K562 (cell line): ENCODE measurements around the gene ISY1.

Experiments used
- ATF7 ChIP-seq: fragments of 450-650 bp; IDR thresholded peaks from 2 replicates; pipeline ENCODE4 v1.7.1; 2014; ENCODE audit warnings: mild to moderate bottlenecking, moderate library complexity
- KAT7 ChIP-seq: sonication (generic); formaldehyde crosslinking; IDR thresholded peaks from 2 replicates; pipeline ENCODE4 v1.8.0; 2022; ENCODE audit warnings: missing genetic modification reagents, mild to moderate bottlenecking, borderline replicate concordance
- NR2C2 ChIP-seq, 2 experiments: fragments of 200-800 bp in 1 of 2; sonication (Bioruptor generic) in 1 of 2; sonication (generic) in 1 of 2; formaldehyde crosslinking in 1 of 2; IDR thresholded peaks; 2 replicates each; pipeline versions ENCODE4 v1.6.1 to v1.8.0; 2016 to 2022; ENCODE audit warnings: mild to moderate bottlenecking in 1 of 2, missing compliant biosample characterization in 1 of 2, missing genetic modification characterization in 1 of 2, missing genetic modification reagents in 1 of 2
- TAF15 ChIP-seq: fragments of 200-400 bp; formaldehyde crosslinking; IDR thresholded peaks from 2 replicates; pipeline ENCODE4 v1.6.1; 2017; ENCODE audit warnings: mild to moderate bottlenecking, low read depth, low read length, moderate library complexity
- ZFP1 ChIP-seq: fragments of 450-650 bp; formaldehyde crosslinking; IDR thresholded peaks from 2 replicates; pipeline ENCODE4 v1.4.0; 2020; ENCODE audit warnings: mild to moderate bottlenecking, mixed read lengths
- ZNF551 ChIP-seq: fragments of 250-450 bp; sonication (Bioruptor Pico); IDR thresholded peaks from 2 replicates; pipeline ENCODE4 v1.5.0; 2021; ENCODE audit warnings: mild to moderate bottlenecking, moderate library complexity
- ZNF77 ChIP-seq: fragments of 250-450 bp; sonication (Bioruptor Pico); IDR thresholded peaks from 2 replicates; pipeline ENCODE4 v1.5.0; 2020
- TF ChIP-seq, protein P1 (sequence below), 3 experiments: IDR thresholded peaks in 2 of 3; conservative IDR thresholded peaks in 1 of 3; 2 replicates each; pipeline ENCODE4 v1.5.1; 2011 to 2012; ENCODE audit warnings: low read length in 3 of 3, mild to moderate bottlenecking in 3 of 3, control low read depth in 2 of 3, improper control_type of control experiment in 1 of 3, inconsistent platforms in 1 of 3, low read depth in 1 of 3, mixed read lengths in 1 of 3, moderate library complexity in 1 of 3; ENCODE audit not compliant: insufficient read depth in 2 of 3

DNA sequence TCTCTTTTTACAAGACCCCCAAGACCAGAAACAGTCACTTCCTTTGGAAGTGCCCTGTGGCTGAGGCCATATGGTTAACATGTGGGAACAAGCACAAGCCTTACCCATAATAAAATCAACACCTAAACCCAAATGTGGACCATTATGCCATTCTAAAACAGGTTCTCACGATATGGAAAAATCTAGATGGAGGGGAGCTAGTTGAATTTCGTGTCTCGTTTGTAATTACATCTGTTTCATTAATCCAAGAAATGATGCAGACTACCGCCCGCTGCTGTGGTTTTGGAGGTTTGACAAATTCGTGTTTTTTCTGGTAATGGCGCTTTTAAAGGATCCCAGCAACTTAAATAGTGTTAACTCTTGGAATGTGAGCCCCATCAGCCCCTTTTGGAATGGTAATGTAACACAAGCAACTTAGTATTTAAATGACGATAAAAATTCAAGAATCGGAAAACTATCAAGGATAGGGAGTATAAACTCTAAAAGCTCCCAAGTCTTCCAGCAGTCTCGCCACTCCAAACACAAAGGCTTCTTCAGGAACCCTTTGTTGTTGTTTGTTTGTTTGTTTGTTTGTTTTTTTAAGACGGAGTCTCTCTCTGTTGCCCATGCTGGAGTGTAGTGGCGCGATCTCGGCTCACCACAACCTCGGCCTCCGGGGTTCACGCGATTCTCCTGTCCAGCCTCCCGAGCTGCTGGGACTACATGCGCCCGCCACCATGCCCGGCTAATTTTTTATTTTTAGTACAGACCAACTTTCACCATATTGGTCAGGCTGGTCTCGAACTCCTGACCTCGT, 21.7 kb upstream of the ISY1 start:
- TF ChIP-seq ZNF551 (CRISPR knock-in tag) = no peak
- no peak for TF ChIP-seq KAT7 (CRISPR knock-in tag)
- no peak for TF ChIP-seq NR2C2 (CRISPR knock-in tag; IDR thresholded peaks at IDR 0.05)
- TF ChIP-seq NR2C2 (tag; IDR thresholded peaks at IDR 0.05) = no peak
- TF ChIP-seq ZFP1 = no peak
- no peak for TF ChIP-seq TAF15
- TF ChIP-seq, protein P1, sequence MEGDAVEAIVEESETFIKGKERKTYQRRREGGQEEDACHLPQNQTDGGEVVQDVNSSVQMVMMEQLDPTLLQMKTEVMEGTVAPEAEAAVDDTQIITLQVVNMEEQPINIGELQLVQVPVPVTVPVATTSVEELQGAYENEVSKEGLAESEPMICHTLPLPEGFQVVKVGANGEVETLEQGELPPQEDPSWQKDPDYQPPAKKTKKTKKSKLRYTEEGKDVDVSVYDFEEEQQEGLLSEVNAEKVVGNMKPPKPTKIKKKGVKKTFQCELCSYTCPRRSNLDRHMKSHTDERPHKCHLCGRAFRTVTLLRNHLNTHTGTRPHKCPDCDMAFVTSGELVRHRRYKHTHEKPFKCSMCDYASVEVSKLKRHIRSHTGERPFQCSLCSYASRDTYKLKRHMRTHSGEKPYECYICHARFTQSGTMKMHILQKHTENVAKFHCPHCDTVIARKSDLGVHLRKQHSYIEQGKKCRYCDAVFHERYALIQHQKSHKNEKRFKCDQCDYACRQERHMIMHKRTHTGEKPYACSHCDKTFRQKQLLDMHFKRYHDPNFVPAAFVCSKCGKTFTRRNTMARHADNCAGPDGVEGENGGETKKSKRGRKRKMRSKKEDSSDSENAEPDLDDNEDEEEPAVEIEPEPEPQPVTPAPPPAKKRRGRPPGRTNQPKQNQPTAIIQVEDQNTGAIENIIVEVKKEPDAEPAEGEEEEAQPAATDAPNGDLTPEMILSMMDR (IDR thresholded peaks at IDR 0.05 in 2 of 3, conservative IDR thresholded peaks at IDR 0.05 in 1 of 3; ENCODE audit: insufficient read depth in 2 of 3, low read depth in 1 of 3, low read length in 3 of 3) = no peak
- TF ChIP-seq ZNF77 (CRISPR knock-in tag) = no peak
- TF ChIP-seq ATF7 = no peak
